ENCODE data around the gene LMX1A. TPM values are rescaled to one million over a fixed set of nuclear protein-coding genes. Genes with fewer than 3 reads are reported as not detected.

The LMX1A gene
- total and polyA plus RNA-seq, 9 of the 15 experiments (the other 6 are each of a cell fraction or from before 2014, with no cell fraction given) = not detected

- TF ChIP-seq MXI1 (IDR thresholded peaks at IDR 0.05; ENCODE audit: low read depth, low read length) (no peak), FOXP1 (CRISPR knock-in tag; IDR thresholded peaks at IDR 0.05) (no peak), MNT (conservative IDR thresholded peaks at IDR 0.05) (no peak), RFX1 (IDR thresholded peaks at IDR 0.05) (no peak), HNRNPH1 (optimal IDR thresholded peaks at IDR 0.05; ENCODE audit: low read depth, low read length) (no peak), MYBL2 (IDR thresholded peaks at IDR 0.05; ENCODE audit: low read depth) (no peak), MYBL2 (CRISPR knock-in tag; IDR thresholded peaks at IDR 0.05; ENCODE audit: borderline replicate concordance) (no peak), PML (IDR thresholded peaks at IDR 0.05; ENCODE audit: low read length) (no peak), ZKSCAN1 (IDR thresholded peaks at IDR 0.05; ENCODE audit: low read depth, low read length) (no peak), HINFP (tag; conservative IDR thresholded peaks at IDR 0.05; ENCODE audit: low read depth) (no peak), HOMEZ (CRISPR knock-in tag; IDR thresholded peaks at IDR 0.05) (no peak), SMAD1 (IDR thresholded peaks at IDR 0.05; ENCODE audit: low read depth, low read length, partially characterized antibody) (no peak), ZNF644 (tag; IDR thresholded peaks at IDR 0.05; ENCODE audit: low read depth) (no peak)
These were observed 169.2 kb downstream of the LMX1A start (continued) for GRCh38 chr1:165187031-165188009.
